GM21529 (cell line): ENCODE data around the gene CACNA2D2.

Experiments used
- ATAC-seq: cut with Tn5 transposase; IDR thresholded peaks from one replicate; pipeline ENCODE4 v1.9.1; 2021; ENCODE audit not compliant: unreplicated experiment

CACNA2D2 gene

DNA sequence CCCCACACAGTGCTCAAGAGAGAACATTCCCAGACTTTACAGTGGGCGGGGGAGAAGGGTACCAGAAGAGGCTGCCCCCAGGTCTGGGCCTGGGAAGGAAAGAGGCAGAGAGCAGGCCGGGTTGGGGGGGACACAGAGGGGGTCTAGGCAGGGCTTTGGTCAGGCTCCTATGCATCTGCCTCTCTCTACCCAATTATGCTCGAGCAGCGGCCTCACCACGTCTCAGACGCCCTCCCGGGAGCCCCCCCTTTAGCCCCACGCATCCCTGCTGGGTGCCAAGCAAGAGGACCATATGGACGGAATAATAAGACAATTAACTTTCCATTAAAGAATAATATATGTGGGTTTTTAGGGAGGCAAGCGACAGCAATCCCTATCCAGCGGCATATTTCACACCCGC is 32.8 kb downstream of the CACNA2D2 start:
- ATAC-seq = no peak

DNA sequence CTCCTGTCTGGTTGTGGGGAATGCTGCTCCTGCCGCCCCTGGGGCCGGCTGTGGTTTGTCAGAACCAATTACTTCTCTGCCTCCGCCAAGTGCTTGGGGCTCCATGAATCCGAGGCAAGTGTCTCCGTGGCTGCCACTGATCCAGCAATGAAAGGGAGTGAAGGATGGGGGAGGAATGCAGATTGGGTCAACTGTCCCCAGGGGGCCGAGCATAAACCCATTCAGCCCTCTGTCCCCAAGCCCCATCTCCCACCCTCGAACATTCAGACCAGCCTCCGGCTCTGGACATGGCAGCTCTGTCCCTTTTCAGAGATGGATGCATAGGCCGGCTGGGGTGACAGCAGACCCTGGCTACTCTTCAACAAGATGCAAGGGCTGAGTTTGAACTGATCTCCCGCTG is 35.5 kb downstream of the CACNA2D2 start:
- ATAC-seq = no peak

DNA sequence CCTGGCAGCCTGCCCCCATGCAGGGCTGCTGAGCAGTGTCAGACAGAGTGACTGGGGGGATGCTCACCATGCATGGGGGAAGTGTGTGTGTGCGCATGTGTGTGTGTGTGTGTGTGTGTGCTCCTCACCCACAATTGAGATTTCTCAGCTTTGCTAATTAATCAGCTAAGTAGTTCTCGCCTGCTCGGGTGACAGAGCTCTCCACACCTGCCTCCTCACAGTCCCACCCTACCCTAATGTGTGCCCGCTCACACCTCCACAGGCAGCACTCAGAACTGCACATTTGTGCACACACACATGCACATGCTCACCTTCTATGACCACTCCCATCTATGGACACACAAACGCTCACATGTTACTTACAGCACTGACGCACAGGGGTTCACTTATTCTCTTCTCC is 37.3 kb downstream of the CACNA2D2 start:
- ATAC-seq = no peak

DNA sequence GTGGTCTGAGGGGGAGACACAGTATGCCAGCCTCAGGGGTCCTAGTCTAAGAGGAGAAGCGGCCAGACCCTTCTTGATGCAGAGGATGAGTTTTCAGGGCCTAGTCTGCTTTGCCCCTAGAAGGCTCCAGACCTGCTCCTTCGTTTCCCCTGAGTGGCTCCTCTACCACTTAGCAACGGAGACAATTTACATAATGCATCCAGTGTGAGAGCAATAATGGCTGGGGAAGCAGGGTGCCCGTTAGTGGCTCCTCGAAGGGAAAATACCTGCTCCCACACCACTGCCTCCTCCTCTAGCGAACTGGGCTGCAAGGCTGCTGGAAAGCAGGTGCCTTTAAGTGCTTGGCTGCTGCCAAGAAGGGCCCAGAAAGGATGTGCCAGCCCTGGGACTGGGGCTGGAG is 38.9 kb downstream of the CACNA2D2 start:
- ATAC-seq = no peak

DNA sequence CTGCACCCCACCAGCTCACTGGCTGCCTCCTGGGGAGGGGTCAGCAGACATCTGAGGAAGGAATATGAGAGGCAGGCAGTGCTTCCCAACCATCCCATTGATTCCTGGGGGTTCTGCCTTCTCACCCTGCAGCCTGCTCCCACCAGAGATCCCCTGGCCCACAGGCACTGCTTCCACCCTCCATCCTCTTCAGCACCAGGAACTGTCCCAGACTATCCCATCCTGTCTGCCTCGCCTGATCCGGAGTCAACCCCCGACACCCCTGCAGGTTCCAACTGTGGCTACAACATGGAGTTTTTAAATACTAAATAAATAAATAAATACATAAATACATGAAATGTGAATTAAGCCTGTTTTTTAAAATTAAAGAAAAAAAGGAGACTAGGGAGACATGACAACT is 43.6 kb downstream of the CACNA2D2 start:
- ATAC-seq = no peak

DNA sequence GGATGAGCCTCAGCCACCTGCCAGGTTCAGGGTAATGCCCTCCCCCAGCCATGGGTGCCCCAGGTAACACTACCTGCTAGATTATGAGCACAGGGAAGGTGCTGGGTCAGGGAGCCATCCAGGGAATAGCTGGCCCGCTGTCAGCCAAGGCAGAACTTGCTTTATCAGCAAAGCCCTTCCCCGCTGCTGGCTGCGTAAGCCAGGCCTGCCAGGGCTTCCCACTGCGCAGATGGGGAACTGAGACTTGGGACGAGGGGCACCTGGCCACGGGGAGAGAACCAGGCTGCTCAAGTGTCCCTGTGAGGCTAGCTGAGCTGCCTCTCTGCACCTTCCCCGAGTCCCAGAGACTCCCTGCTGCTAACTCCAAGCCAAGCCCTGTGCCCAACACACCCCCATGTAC is 45.4 kb downstream of the CACNA2D2 start:
- ATAC-seq = no peak

DNA sequence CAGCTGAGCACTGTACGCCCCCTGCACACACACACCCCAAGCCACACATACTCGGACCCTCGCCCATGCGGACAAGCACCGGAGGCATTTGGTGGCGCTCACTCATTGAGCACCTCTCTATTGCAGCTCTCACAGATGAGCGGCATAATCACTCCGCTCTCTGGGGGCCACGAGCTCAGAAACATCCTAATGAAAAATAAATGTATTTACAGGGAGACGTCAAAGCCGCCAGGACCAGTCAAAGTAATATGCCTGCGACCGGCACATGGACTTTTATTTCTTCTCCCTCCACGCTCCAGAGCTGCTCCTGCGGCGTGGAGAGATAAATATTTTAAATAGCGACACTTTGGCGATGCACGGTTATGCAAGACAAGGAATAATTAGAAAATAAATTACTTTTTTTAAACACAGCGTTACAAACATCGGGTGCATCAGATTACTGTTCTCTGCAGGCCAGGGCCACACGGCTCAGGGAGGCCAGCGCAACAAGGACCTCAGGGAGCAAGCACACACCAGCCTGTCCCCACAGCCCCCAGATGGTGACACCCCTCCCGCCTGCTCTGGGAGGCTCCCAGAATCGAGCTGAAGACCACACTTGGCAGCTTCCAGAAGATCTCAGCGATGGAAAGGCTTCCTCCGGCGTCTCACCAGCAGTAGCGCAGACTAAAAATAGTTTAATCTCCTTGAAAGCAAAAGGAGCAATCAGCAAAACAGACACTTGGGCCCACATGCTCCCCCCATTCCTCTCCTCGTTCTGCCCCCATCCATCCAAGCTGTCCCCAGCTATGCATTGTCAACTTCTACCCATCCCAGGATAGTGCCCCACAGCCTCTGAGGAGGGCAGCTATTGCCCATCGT is 48.0 kb downstream of the CACNA2D2 start:
- no peak for ATAC-seq

DNA sequence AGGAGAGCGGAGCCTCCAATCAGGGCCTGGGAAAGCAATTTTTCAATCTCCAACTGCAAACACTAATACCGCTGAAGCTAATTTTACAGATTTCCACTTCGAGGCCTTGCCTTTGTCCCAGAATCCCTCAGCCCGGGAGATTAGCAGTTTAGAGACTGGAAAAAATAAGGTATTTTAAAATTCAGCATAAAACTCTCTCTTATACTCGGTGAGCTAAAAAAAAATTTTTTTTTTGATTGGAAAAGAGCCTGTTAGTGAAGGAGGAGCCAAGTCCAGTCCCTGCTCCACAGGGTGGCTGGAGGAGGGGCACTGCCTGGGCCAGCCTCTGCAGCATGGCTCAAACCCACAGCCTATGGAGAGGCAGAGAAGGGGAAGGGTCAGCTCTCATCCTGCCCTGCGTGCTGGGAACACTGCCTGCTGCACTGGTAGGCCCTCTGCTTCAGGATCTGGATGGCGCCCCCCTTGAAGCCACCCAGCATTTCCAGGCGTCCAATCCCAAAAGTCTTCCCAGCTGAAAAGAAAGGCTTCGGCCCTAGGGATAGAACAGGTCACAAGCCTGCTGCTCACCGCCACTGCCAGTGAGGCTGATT is 48.9 kb downstream of the CACNA2D2 start:
- no peak for ATAC-seq

DNA sequence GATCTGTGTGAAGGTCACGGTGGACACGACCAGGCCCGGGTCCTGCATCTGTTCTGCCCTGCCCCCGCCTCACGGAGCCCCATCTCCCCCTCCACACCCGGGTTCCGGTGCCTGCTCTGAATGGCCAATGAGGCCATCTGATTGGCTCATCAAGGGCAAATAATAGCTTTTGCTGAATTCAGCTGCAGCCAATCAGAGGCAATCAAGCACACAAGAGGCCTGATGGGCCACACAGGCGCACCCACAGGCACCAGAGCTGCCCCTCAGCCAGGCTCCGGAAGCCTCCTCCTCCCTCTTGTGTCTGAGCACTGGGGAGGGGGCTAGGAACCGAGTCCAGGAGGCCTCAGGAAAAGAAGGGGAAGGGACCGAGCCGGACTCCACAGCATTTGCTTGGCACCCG is 49.5 kb downstream of the CACNA2D2 start:
- no peak for ATAC-seq

DNA sequence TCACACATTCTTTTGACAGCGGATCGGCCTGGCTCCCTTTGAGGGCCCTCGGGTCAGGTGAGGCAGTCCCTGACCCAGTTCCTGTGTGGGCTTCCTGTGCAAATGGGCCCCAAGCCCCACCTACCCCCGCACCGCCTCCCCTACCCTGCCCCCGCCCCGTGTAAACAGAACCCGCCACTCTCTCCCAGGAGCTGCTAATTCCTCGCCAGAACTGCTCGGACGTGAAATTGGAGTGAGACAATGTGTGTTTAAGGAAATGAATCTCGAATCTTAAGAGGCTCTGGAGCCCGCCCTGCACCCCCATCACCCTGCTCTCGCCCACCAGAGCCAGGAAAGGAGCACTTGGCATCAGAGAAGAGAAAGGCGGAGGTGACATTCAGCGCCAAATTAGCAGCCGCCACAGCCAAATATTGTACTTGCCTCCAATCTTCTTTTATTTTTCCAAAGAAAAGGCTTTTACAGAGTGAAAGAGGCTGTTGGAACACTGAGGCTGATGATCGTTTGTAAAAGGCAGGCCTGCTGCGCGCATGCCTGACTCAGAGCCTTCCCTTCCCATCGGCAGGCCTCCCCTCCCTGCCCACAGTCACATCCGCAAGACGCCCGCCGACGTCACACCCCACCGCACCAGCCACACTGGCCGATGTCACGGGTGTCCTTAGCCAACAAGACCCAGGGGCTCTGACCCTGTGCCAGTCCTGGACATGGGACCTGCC is 53.1 kb downstream of the CACNA2D2 start:
- no peak for ATAC-seq

DNA sequence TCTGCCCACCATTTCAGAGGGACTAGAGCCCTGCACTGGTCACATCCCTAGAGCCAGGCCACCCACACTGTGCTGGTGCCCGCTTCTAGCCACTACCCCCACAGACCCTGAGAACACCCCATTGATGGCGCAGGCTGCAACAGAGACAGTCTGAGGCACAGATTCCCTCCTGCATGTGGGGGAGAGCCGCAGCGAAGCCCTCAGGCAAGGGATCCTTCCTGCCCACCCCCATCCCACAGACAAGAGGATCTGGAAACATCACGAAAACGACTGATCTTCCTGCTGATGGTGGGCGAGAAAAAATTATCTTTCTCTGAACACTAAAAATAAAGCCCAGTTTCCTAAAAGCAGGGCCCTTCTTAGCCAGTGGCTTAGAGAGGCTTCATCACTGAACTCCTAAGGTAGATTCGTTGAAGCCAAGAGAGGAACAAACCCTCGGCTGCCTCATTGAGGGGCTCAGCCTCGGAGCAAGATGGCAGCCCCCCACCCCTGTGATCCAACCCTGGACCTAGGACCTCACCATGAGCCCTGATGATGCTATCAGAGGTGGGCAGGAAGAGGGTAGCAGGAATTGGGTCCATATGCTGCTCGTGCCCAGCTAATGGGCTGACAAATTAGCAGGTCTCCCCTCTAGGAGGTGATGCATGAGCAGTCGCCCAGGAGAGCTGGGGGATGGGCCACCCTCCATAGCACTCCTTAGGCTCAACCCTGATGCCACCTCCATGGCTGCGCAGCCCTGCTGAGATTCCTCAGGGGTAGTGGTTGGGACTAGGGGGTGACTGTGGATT is 54.5 kb downstream of the CACNA2D2 start:
- ATAC-seq = no peak

DNA sequence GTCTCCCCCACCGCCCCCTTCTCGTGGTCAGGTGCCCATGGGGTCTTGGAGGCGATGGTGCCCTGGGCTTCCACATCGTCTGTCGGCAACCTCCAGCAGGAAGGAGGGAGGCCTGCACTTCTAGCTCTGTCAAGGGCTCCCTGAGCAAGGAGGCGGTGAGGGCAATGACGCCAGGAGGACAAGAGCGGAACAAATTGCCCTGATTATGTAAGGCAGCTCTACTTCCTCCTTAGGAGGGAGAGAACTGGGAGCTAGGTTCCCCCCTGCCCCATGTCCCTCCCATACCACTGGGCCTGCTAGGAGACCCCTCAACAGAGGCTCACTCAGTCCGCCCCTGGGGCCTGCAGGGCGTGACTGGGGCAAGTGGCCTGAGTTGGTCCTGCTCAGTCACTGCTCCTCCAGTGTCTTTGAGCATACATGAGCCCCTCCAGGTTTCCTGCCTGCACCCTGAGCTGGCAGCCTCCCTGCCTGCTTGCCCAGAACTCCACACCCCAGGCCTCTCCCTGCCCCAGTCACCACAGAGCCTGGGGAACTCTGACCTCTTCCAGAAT is 56.1 kb downstream of the CACNA2D2 start:
- no peak for ATAC-seq

DNA sequence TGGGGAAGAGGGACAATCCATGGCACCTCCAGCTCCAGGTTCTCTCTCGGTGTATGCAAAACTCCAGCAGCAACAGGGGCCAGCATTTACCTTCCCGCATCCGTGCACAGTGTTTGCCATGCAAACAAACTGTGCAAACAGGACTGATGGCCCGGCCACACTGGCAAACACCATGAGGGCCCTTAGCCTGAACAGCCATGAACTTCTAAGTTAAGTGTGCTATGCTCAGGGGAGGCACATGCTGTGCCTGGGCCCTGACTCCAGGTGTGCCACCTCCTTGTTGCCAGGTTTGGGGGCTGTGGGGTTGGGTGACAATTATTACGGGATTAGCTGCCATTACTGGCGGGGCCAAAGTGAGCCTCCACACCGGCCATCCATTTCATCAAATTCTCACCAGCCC is 57.5 kb downstream of the CACNA2D2 start:
- no peak for ATAC-seq

DNA sequence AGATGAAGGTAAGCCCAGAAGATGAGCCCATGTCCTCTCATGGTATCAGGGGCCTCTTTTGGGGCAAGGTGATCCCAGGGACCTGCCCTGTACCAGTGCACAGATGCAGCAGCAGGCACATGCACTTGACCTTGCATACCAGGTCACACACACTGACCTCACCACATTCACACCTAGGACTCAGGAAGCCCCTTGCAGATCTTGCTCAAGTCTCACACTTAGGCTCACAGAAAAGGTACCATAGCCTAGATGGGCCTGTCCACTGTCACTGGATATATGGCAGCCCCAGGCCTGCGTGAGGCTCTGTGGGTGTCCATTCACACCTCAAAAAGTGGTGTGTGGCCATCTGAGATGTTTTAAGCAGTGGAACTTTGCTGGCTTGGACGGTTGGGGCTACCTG is 58.7 kb downstream of the CACNA2D2 start:
- no peak for ATAC-seq

DNA sequence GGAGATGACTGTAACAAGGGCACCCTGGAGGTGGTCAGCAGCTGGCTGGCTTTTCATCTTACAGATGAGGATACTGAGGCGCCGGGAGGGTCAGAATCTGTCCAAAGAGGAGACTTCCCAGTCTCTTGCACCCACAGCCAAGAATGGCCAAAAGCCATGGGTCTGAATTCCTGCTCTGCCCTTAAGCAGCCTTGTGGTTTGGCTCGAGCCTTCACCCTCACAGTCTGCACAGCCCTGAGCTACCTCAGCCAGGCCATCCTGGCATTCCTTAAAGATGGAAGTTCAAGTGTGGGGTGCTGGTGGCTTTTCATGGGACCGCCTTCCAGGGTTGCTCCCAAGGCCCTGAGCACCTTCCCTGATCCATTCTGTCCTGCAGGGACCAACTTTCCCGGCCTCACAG is 59.2 kb downstream of the CACNA2D2 start:
- ATAC-seq = no peak

DNA sequence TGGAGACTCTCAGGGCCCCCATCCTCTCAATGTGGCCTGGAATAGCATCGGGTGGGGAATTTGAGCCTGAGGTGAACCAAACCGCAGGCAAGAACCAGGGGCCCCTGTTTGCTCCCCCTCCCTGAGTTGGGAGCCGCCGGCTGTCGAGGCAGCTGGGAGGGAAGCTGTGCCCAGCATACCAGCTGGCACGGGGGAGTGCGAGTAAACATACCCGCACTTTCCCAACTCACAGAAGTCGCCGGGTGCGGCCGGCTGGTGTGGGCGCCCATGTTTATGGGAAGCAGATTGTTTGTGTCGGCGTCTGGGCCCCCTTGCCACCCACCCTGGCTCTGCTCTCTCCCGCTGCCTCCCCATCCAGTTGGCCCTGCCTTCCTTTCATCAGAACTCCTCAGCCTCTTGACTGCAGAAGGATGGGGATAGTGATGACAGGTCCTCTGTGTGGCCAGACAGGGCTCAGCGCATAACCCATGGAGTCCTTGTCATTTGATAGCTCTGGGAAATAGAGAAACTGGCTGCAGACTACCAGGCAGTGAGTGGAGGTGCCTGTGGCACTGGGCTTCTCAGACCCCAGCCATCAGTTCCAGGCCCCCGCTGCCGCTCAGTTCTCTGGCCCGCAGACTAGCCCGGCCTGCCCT is 60.4 kb downstream of the CACNA2D2 start:
- no peak for ATAC-seq

DNA sequence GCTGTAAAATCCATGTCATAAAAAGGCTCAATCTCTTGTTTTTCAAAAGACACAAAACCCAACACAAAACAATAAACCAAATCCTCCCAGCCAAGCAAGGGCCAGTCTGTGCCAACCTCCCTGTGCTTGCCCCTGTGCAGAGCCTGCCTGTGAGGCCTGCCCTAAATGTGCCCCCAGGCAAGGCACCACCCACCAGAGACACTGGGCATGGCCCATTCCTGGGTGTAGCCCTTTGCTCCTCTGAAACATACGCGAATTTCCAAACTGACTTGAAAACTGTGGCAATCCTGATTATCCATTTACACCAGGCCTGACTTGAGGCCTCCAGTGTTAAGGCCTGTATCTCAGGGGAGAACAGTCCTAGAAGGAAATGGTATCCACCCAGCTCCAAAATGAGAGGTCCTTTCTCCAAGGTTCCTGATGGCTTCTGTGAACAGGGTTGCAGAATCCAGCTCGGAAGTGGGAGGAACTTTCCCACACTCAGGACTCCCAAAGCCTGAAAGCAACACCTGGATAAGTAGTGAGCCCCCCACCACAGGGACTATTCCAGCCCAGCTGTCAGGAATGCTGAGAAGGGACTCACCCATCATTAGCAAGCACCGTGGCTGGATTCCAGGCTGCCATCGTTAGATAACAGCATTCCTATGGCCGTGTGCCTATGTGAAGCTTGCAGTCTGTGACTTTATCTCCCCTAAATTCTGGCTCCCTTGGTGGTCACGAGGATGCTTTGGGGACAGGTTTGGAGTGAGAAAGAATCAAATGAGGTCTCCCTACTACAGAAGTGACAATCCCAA is 61.8 kb downstream of the CACNA2D2 start:
- ATAC-seq = no peak

DNA sequence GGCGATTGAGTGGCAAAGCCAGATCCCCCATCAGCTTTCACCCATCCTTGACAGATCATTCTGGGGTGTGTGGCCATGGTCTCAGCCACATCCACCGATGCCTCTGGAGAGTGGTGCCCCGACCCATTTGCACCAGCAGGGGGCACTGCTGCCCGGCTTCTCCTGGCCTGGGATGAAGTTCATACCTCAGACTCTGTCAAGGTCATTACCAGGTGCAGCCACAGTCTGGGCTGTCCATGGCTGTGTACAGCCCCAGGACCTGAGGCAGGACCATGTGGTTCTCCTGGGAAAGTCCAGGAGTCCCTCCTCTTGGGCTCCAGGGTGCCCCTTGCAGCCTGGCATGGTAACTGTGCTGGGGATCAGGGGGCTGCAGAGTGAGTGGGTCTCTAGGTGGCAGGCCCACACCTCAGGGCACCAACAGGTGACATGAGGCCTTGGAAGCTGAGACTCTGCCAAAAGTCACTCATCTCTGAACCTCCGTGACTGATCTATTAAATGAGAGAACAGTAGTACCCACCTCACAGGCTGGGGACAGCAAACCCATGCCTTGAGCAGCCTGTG is 67.2 kb downstream of the CACNA2D2 start:
- ATAC-seq = no peak

DNA sequence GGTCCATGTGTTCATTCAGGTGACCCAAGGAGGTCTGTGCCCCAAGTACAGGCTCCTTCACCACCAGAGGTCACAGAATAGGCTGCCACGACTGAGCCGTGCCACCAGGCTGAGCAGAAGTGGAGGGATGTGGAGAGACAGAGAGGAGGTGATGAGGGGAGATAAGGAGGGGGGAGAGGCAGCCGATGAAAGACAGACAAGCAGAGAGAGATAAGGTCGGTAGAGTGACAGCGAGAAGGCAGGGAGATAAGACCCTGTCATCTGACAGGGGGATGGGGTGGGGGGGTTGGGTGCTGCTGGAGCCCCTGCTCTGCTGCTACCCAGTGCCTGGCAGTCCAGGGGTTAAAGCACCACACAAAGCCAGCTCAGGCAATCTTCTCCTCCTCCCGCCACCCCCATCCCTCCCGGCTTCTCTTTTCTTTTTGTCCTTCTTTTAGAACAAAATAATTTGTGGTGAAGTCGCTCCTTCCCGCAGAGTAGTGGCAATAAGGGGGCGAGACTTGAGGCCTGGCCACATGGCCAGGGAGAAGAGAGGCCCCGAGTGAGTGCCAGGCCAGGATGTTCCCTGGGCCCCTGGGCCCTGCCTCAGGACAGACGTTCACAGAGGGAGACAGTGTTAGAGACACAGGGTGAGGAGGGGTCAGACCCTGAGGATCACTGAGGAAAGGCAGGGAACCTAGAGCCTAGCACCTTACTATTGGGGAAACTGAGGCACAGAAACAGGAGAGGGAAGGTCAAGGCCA is 67.9 kb downstream of the CACNA2D2 start:
- ATAC-seq = no peak
